ENCODE measurements around the gene CREBBP. TPM values are rescaled to one million over a fixed set of nuclear protein-coding genes. Genes with fewer than 3 reads are reported as not detected.

CREBBP gene
- total RNA-seq, 4 donors from 2014 or later, result 76.3 to 152 (median 105) TPM

DNA sequence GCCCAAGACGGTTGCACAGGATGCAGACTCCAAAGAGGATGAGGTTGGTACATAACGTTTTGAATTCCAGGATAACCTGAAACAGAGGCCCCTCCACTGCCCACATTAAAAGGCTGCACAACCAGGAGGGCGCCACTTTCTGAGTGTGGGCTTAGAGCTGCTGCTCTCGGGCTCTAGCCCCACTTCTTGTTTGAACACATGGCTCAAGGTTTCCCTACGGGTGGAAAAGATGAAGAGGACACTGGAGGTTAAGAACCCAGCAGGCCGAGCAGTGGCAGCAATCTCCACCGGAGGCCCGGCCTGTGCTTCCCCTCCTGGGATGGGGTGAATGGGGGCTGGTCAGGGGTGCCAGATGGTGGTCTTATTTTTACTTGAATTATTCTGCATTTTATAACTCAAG, 155.2 kb downstream of the CREBBP start:
- peaks cover 34% of the 10 kb centered on the region for H3K36me3 ChIP-seq
- 65% methylated on average over 7 of the region's 8 CpGs for WGBS
- no peak for TF ChIP-seq EP300 (IDR thresholded peaks at IDR 0.05)
- no peak for TF ChIP-seq POLR2AphosphoS5 (IDR thresholded peaks at IDR 0.05)
- no peak for TF ChIP-seq POLR2A (IDR thresholded peaks at IDR 0.05)
- TF ChIP-seq CTCF (IDR thresholded peaks at IDR 0.05), result no peak

GRCh38 chr16:3722508-3722907, 158.0 kb downstream of the CREBBP start:
- 90% methylated on average over 10 of the region's 10 CpGs for WGBS
- Histone ChIP-seq H3K4me3 (no peak overlapping the region), H3K4me1 (peaks cover 8% of the 10 kb centered on the region), H3K9me3 (no peaks in the 10 kb centered on the region), H3K36me3 (peaks cover 7% of the 10 kb centered on the region), H3K27ac (no peak overlapping the region), H3K27me3 (no peaks in the 10 kb centered on the region)
- DNase-seq (ENCODE audit: low spot score in 2 of 2), result no peak
- TF ChIP-seq POLR2AphosphoS5 (IDR thresholded peaks at IDR 0.05) (no peak), POLR2A (IDR thresholded peaks at IDR 0.05) (no peak), CTCF (IDR thresholded peaks at IDR 0.05) (no peak), EP300 (IDR thresholded peaks at IDR 0.05) (no peak)

More for the DNA sequence above, 155.2 kb downstream of the CREBBP start:
- no peaks in the 10 kb centered on the region for H3K27me3 ChIP-seq
- H3K9me3 ChIP-seq, result no peaks in the 10 kb centered on the region
- no peaks in the 10 kb centered on the region for H3K4me1 ChIP-seq
- H3K27ac ChIP-seq, result no peak overlapping the region
- DNase-seq (ENCODE audit: low spot score in 2 of 2), result no peak
- no peak overlapping the region for H3K4me3 ChIP-seq

DNA sequence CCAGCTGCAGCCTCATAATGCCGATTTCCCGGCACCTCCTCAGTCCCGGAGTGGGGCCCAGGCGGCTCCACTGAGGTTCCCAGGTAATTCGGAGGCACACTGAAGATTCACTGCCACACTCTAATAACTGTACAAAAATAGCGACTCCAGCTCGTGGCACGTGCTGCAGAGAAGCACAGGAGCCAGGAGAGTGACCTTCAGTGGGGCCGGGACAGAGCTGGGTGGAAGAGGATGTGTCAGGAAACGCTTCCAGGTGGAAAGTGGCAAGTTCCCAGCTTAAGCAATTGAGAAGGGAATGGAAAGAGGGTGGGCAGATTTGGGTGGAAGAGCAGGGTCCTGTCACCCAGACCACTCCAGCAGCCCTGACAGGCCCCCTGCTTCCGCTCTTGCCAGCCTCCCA, 160.1 kb downstream of the CREBBP start:
- 82% methylated on average over 11 of the region's 11 CpGs for WGBS
- Histone ChIP-seq H3K4me1 (peaks cover 21% of the 10 kb centered on the region), H3K27ac (no peak overlapping the region), H3K4me3 (no peak overlapping the region), H3K9me3 (no peaks in the 10 kb centered on the region), H3K36me3 (no peaks in the 10 kb centered on the region), H3K27me3 (no peaks in the 10 kb centered on the region)
- DNase-seq (ENCODE audit: low spot score in 2 of 2), result no peak
- TF ChIP-seq POLR2A (IDR thresholded peaks at IDR 0.05) (no peak), POLR2AphosphoS5 (IDR thresholded peaks at IDR 0.05) (no peak), CTCF (IDR thresholded peaks at IDR 0.05) (no peak), EP300 (IDR thresholded peaks at IDR 0.05) (no peak)

DNA sequence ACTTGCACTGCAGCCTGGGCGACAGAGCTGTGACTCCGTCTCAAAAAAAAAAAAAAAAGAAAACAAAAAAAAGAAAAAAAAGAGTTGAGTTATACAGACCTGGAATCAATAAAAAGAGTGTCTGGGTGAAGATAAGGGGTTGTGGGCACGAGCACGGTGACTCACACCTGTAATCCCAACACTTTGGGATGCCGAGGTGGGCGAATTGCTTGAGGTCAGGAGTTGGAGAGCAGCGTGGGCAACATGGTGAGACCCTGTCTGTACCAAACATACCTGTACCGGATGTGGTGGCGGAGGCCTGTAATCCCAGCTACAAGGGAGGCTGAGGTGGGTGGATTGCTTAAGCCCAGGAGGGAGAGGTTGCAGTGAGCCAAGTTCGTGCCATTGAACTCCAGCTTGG, 161.9 kb downstream of the CREBBP start:
- Histone ChIP-seq H3K27ac (no peak overlapping the region), H3K27me3 (no peaks in the 10 kb centered on the region), H3K4me3 (no peak overlapping the region), H3K36me3 (no peaks in the 10 kb centered on the region), H3K9me3 (no peaks in the 10 kb centered on the region), H3K4me1 (peaks cover 21% of the 10 kb centered on the region)
- TF ChIP-seq CTCF (IDR thresholded peaks at IDR 0.05), result no peak
- TF ChIP-seq POLR2AphosphoS5 (IDR thresholded peaks at IDR 0.05), result no peak
- no peak for TF ChIP-seq POLR2A (IDR thresholded peaks at IDR 0.05)
- no peak for TF ChIP-seq EP300 (IDR thresholded peaks at IDR 0.05)
- WGBS, result 88% methylated on average over 10 of the region's 10 CpGs
- no peak for DNase-seq (ENCODE audit: low spot score in 2 of 2)

DNA sequence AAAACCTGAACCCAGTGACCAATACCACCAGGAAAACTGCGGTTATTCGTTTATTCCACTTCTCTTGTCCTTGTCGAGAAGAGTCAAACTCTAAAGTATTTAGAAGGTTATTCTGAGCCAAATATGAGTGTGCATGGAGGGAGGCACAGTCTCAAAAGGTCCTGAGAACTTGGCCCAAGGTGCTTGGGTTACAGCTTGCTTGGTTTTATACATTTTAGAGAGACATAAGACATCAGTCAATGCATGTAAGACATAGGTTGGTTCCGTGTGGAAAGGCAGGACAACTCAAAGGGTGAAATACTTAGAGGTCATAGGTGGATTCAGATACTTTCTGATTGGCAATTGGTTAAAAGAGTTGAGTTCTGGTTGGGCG, 162.5 kb downstream of the CREBBP start:
- H3K4me3 ChIP-seq, result peak overlapping the region; percentile 99
- no peaks in the 10 kb centered on the region for H3K36me3 ChIP-seq
- H3K27me3 ChIP-seq, result no peaks in the 10 kb centered on the region
- no peak for TF ChIP-seq EP300 (IDR thresholded peaks at IDR 0.05)
- 24% methylated on average over 5 of the region's 5 CpGs for WGBS
- no peak for DNase-seq (ENCODE audit: low spot score in 2 of 2)
- peak overlapping the region; percentile 89 for H3K27ac ChIP-seq
- no peaks in the 10 kb centered on the region for H3K9me3 ChIP-seq
- H3K4me1 ChIP-seq, result peaks cover 21% of the 10 kb centered on the region

All from suprapubic skin (tissue), 4 donors.